GM23338 (cell line): ENCODE measurements around the gene CCND1. TPM values are rescaled to one million over a fixed set of nuclear protein-coding genes. Genes with fewer than 3 reads are reported as not detected.

Experiments used
- ATAC-seq: fragments of 200-7000 bp; cut with Tn5 transposase; 3 replicates; pipeline ENCODE4 v1.9.1; 2020
- DNase-seq: peaks from one replicate; pipeline ENCODE4 v3.0.0-alpha.2; 2015; ENCODE audit warnings: low spot score
- H2AFZ ChIP-seq: fragments of 200-600 bp; sonication (generic); 2 replicates; pipeline ENCODE4 v1.8.0; 2016; ENCODE audit warnings: antibody characterized with exemption, mild to moderate bottlenecking, moderate library complexity
- H3F3A ChIP-seq: fragments of 200-600 bp; sonication (generic); replicated peaks from 2 replicates; pipeline ENCODE4 v1.8.0; 2017; ENCODE audit warnings: antibody characterized with exemption, mixed run types, low read depth
- H3K27ac ChIP-seq: fragments of 200-600 bp; sonication (generic); 2 replicates; pipeline ENCODE4 v1.6.1; 2016; ENCODE audit warnings: low read depth
- H3K27me3 ChIP-seq: fragments of 200-600 bp; sonication (generic); 2 replicates; pipeline ENCODE4 v1.8.0; 2016; ENCODE audit warnings: mild to moderate bottlenecking, mixed run types, moderate library complexity; ENCODE audit not compliant: insufficient read depth
- H3K36me3 ChIP-seq: fragments of 200-600 bp; sonication (generic); 2 replicates; pipeline ENCODE4 v1.8.0; 2016; ENCODE audit warnings: mild to moderate bottlenecking; ENCODE audit not compliant: insufficient read depth
- H3K4me1 ChIP-seq: fragments of 200-600 bp; sonication (generic); 2 replicates; pipeline ENCODE4 v1.8.0; 2016; ENCODE audit warnings: mild to moderate bottlenecking, moderate library complexity; ENCODE audit not compliant: insufficient read depth
- H3K4me2 ChIP-seq: fragments of 200-600 bp; sonication (generic); 2 replicates; pipeline ENCODE4 v1.7.1; 2017; ENCODE audit warnings: mixed run types
- H3K4me3 ChIP-seq: fragments of 200-600 bp; sonication (generic); 2 replicates; pipeline ENCODE4 v1.6.1; 2016; ENCODE audit warnings: mixed run types
- H3K79me2 ChIP-seq: fragments of 200-600 bp; sonication (generic); replicated peaks from 2 replicates; pipeline ENCODE4 v1.8.0; 2017; ENCODE audit warnings: mild to moderate bottlenecking; ENCODE audit not compliant: insufficient read depth
- H3K9me2 ChIP-seq: fragments of 200-600 bp; sonication (generic); 2 replicates; pipeline ENCODE4 v1.8.0; 2017; ENCODE audit not compliant: insufficient read depth
- H4K20me1 ChIP-seq: fragments of 200-600 bp; sonication (generic); replicated peaks from 2 replicates; pipeline ENCODE4 v1.8.0; 2017; ENCODE audit warnings: mild to moderate bottlenecking; ENCODE audit not compliant: insufficient read depth
- H3K27ac Mint-ChIP-seq: 2 replicates; pipeline ENCODE4 v1.8.0; 2020; ENCODE audit warnings: inconsistent platforms, mild to moderate bottlenecking, moderate library complexity, mixed read lengths
- H3K27me3 Mint-ChIP-seq: 3 replicates; pipeline ENCODE4 v1.8.0; 2022; ENCODE audit warnings: low read depth, mild to moderate bottlenecking, moderate library complexity, mixed read lengths, inconsistent platforms; ENCODE audit not compliant: insufficient read depth, poor library complexity
- H3K36me3 Mint-ChIP-seq: 3 replicates; pipeline ENCODE4 v1.8.0; 2021; ENCODE audit warnings: low read depth, mild to moderate bottlenecking, inconsistent platforms, moderate library complexity, mixed read lengths
- H3K4me1 Mint-ChIP-seq: 3 replicates; pipeline ENCODE4 v1.8.0; 2020; ENCODE audit warnings: mild to moderate bottlenecking, inconsistent platforms, mixed read lengths
- H3K4me3 Mint-ChIP-seq: 3 replicates; pipeline ENCODE4 v1.8.0; 2021; ENCODE audit warnings: moderate library complexity, mild to moderate bottlenecking, inconsistent platforms, mixed read lengths
- H3K9me3 Mint-ChIP-seq: 3 replicates; pipeline ENCODE4 v1.8.0; 2020; ENCODE audit warnings: moderate library complexity, mild to moderate bottlenecking, inconsistent platforms, mixed read lengths
- CREB1 ChIP-seq: fragments of 250-450 bp; sonication (Bioruptor Pico); IDR thresholded peaks from 2 replicates; pipeline ENCODE4 v1.5.0; 2020; ENCODE audit warnings: low read depth, mild to moderate bottlenecking, moderate library complexity
- EZH2 ChIP-seq: fragments of 200-600 bp; sonication (generic); IDR thresholded peaks from one replicate; pipeline ENCODE4 v1.8.0; 2017; ENCODE audit warnings: antibody characterized with exemption, mild to moderate bottlenecking, low read depth; ENCODE audit not compliant: unreplicated experiment
- EZH2phosphoT487 ChIP-seq: fragments of 200-600 bp; sonication (generic); IDR thresholded peaks from one replicate; pipeline ENCODE4 v1.8.1; 2018; ENCODE audit warnings: antibody characterized with exemption; ENCODE audit not compliant: unreplicated experiment
- JUNB ChIP-seq: IDR thresholded peaks from one replicate; pipeline ENCODE4 v1.6.1; 2016; ENCODE audit warnings: antibody characterized with exemption; ENCODE audit not compliant: unreplicated experiment
- NANOG ChIP-seq: IDR thresholded peaks from 2 replicates; pipeline ENCODE4 v1.6.1; 2016; ENCODE audit warnings: antibody characterized with exemption, borderline replicate concordance
- POLR2AphosphoS5 ChIP-seq: IDR thresholded peaks from 2 replicates; pipeline ENCODE4 v1.6.1; 2016; ENCODE audit warnings: antibody characterized with exemption, low read depth
- STAT1 ChIP-seq: IDR thresholded peaks from one replicate; pipeline ENCODE4 v1.6.1; 2016; ENCODE audit warnings: antibody characterized with exemption; ENCODE audit not compliant: unreplicated experiment
- ZNF114 ChIP-seq: fragments of 250-450 bp; sonication (Bioruptor Pico); IDR thresholded peaks from 2 replicates; pipeline ENCODE4 v1.5.0; 2020; ENCODE audit warnings: mild to moderate bottlenecking, moderate library complexity
- ZNF331 ChIP-seq: fragments of 250-450 bp; sonication (Bioruptor Pico); IDR thresholded peaks from 2 replicates; pipeline ENCODE4 v1.5.0; 2020; ENCODE audit warnings: low read depth, mild to moderate bottlenecking, moderate library complexity
- polyA plus RNA-seq: library from polyadenylated mRNA; unstranded; fragments of >200 nt; fragmentation: Nextera tagmentation; extraction: Ambion mirVana; gene quantifications from 2 replicates; pipeline ENCODE4 v1.2.1, GENCODE V29; 2016
- total RNA-seq: library from RNA; depleted of rRNA; stranded (reverse); fragments of >200 nt; shearing (Covaris generic); gene quantifications from 2 replicates; pipeline ENCODE4 v1.2.3, GENCODE V29; 2014
- TF ChIP-seq, protein P1 (sequence below), 2 experiments: fragments of 200-600 bp in 1 of 2; sonication (generic) in 1 of 2; conservative IDR thresholded peaks; 2 replicates each; pipeline versions ENCODE4 v1.5.1 to v1.6.1; 2016 to 2017; ENCODE audit warnings: antibody characterized with exemption in 2 of 2, low read depth in 2 of 2, mild to moderate bottlenecking in 2 of 2, moderate library complexity in 1 of 2
- TF ChIP-seq, protein P2 (sequence below): IDR thresholded peaks from one replicate; pipeline ENCODE4 v1.6.1; 2018; ENCODE audit warnings: antibody characterized with exemption; ENCODE audit not compliant: unreplicated experiment
- TF ChIP-seq, protein P3 (sequence below): IDR thresholded peaks from 2 replicates; pipeline ENCODE4 v1.6.1; 2016; ENCODE audit warnings: antibody characterized with exemption

CCND1 gene
- total and polyA plus RNA-seq, 2 experiments from 2014 or later = 109 to 183 TPM

DNA sequence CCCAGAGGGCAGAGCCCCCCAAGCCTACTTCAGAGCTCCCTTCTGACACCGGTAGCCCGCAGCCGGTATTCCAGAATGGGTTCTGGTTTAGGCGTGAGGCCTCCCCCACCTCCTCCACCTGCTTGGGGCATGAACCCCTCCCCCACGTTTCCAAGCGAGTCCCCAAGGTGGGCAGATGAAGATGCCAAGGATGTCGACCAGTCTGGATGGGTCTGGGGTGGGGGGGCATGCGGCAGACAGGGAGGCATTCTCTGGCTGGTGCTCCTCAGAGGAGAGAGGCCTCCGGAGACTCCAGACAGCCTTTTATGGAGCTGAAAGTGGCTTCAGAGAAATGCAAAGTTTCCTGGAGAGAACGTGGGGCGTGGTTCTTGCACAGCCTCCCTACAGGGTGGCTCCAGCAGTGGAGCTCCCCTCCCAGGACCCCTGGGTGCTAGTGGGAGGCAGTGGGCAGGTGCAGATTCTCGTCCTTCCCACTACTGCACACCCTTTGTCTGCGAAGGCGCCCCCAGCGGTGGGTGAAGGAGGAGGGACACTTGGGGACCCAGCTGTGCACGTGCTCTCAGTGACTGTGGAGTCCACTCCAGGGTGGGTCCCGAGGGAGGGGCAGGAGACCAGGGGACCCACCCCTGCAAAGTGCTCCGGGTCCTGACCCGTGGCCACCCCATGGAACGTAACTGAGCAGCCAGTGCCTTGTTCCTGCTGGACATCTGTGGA is 4.2 kb downstream of the CCND1 start:
- Mint-ChIP-seq H3K9me3 (peaks cover 2% of the 10 kb centered on the region; the same call in 2 of the 3 replicates), H3K36me3 (peaks cover 59% of the 10 kb centered on the region), H3K4me3 (no peak overlapping the region), H3K27ac (no peak overlapping the region), H3K27me3 (peaks cover 25% of the 10 kb centered on the region), H3K4me1 (peaks cover 5% of the 10 kb centered on the region; the same call in 1 of the 3 replicates)
- Histone ChIP-seq H3K27me3 (peaks cover 16% of the 10 kb centered on the region), H4K20me1 (peaks cover 7% of the 10 kb centered on the region), H3K36me3 (no peaks in the 10 kb centered on the region; the same call in 1 of the 2 replicates), H3K4me1 (peaks cover 5% of the 10 kb centered on the region), H3F3A (no peaks in the 10 kb centered on the region), H3K9me2 (no peaks in the 10 kb centered on the region), H3K79me2 (peaks cover 26% of the 10 kb centered on the region), H3K27ac (no peak overlapping the region), H3K4me3 (no peak overlapping the region), H2AFZ (no peak overlapping the region), H3K4me2 (no peak overlapping the region)
- TF ChIP-seq, protein P1, sequence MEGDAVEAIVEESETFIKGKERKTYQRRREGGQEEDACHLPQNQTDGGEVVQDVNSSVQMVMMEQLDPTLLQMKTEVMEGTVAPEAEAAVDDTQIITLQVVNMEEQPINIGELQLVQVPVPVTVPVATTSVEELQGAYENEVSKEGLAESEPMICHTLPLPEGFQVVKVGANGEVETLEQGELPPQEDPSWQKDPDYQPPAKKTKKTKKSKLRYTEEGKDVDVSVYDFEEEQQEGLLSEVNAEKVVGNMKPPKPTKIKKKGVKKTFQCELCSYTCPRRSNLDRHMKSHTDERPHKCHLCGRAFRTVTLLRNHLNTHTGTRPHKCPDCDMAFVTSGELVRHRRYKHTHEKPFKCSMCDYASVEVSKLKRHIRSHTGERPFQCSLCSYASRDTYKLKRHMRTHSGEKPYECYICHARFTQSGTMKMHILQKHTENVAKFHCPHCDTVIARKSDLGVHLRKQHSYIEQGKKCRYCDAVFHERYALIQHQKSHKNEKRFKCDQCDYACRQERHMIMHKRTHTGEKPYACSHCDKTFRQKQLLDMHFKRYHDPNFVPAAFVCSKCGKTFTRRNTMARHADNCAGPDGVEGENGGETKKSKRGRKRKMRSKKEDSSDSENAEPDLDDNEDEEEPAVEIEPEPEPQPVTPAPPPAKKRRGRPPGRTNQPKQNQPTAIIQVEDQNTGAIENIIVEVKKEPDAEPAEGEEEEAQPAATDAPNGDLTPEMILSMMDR (conservative IDR thresholded peaks at IDR 0.05; ENCODE audit: low read depth in 2 of 2) = peak; percentile 31 to 45
- TF ChIP-seq JUNB (no peak), CREB1 (CRISPR knock-in tag) (no peak)
- DNase-seq (no peak), ATAC-seq (no peak)

DNA sequence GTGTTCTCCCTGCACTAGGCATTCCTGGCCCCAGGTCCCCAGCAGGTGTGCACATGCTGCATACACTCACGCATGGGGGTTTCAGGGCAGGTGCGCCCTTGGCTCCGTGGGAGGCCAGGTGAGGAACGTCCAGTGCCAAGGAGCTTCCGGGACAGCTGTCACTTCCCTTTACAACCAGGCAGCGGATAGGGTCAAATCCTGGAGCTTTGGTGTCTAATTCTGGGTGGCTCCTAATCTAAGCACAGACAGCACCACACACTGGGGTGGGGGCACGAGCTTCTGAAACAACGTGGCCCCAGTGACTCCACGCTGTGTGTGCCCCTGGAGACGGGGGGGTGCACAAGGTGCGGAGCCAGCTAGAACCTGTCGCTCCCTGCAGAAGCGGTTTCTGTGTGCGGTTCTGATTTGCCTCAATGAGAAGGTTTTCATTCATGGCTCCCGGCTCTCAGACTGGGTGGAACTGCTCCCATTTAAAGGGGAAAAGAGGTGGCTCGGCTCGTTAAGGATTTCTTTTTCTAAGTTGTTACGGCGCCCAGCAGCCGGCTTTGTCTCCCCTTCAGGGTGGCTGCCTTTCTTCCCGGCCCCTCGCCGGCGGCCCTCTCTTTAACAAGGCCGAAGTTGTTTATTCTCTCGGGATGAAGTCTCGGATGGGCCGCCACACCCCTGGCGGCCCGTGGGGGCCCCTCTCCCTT is 5.0 kb downstream of the CCND1 start:
- Histone ChIP-seq H3K27me3 (peaks cover 10% of the 10 kb centered on the region; the same call in 1 of the 2 replicates), H2AFZ (no peak overlapping the region), H3K27ac (peak overlapping the region; percentile 26; the same call in 1 of the 2 replicates), H3K36me3 (no peaks in the 10 kb centered on the region; the same call in 1 of the 2 replicates), H3F3A (no peaks in the 10 kb centered on the region), H4K20me1 (peaks cover 7% of the 10 kb centered on the region), H3K4me3 (no peak overlapping the region), H3K4me1 (peaks cover 5% of the 10 kb centered on the region; the same call in 1 of the 2 replicates), H3K9me2 (no peaks in the 10 kb centered on the region), H3K4me2 (no peak overlapping the region), H3K79me2 (peaks cover 26% of the 10 kb centered on the region)
- ATAC-seq = no peak
- no peak overlapping the region for H3K4me3 Mint-ChIP-seq
- DNase-seq = no peak
- no peak overlapping the region for H3K27ac Mint-ChIP-seq
- H3K4me1 Mint-ChIP-seq = peaks cover 3% of the 10 kb centered on the region; the same call in 1 of the 3 replicates
- TF ChIP-seq ZNF114 = no peak
- no peak for TF ChIP-seq JUNB
- TF ChIP-seq, protein P2, sequence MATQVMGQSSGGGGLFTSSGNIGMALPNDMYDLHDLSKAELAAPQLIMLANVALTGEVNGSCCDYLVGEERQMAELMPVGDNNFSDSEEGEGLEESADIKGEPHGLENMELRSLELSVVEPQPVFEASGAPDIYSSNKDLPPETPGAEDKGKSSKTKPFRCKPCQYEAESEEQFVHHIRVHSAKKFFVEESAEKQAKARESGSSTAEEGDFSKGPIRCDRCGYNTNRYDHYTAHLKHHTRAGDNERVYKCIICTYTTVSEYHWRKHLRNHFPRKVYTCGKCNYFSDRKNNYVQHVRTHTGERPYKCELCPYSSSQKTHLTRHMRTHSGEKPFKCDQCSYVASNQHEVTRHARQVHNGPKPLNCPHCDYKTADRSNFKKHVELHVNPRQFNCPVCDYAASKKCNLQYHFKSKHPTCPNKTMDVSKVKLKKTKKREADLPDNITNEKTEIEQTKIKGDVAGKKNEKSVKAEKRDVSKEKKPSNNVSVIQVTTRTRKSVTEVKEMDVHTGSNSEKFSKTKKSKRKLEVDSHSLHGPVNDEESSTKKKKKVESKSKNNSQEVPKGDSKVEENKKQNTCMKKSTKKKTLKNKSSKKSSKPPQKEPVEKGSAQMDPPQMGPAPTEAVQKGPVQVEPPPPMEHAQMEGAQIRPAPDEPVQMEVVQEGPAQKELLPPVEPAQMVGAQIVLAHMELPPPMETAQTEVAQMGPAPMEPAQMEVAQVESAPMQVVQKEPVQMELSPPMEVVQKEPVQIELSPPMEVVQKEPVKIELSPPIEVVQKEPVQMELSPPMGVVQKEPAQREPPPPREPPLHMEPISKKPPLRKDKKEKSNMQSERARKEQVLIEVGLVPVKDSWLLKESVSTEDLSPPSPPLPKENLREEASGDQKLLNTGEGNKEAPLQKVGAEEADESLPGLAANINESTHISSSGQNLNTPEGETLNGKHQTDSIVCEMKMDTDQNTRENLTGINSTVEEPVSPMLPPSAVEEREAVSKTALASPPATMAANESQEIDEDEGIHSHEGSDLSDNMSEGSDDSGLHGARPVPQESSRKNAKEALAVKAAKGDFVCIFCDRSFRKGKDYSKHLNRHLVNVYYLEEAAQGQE = no peak
- no peak for TF ChIP-seq POLR2AphosphoS5
- TF ChIP-seq EZH2phosphoT487 = no peak
- no peak for TF ChIP-seq EZH2
- TF ChIP-seq NANOG = no peak
- TF ChIP-seq, protein P3, sequence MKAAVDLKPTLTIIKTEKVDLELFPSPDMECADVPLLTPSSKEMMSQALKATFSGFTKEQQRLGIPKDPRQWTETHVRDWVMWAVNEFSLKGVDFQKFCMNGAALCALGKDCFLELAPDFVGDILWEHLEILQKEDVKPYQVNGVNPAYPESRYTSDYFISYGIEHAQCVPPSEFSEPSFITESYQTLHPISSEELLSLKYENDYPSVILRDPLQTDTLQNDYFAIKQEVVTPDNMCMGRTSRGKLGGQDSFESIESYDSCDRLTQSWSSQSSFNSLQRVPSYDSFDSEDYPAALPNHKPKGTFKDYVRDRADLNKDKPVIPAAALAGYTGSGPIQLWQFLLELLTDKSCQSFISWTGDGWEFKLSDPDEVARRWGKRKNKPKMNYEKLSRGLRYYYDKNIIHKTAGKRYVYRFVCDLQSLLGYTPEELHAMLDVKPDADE = no peak
- TF ChIP-seq, protein P1 (conservative IDR thresholded peaks at IDR 0.05; ENCODE audit: low read depth in 2 of 2) = no peak
- no peak for TF ChIP-seq STAT1
- TF ChIP-seq ZNF331 (CRISPR knock-in tag) = no peak
- H3K27me3 Mint-ChIP-seq = peaks cover 18% of the 10 kb centered on the region
- peaks cover 63% of the 10 kb centered on the region for H3K36me3 Mint-ChIP-seq
- H3K9me3 Mint-ChIP-seq = peaks cover 1% of the 10 kb centered on the region; the same call in 2 of the 3 replicates
